GM10847 (cell line): ENCODE data around the gene CRB2.

ENCODE experiments used
- POLR2A ChIP-seq: IDR thresholded peaks from 2 replicates; pipeline ENCODE4 v1.6.1; 2011; ENCODE audit not compliant: insufficient read length; ENCODE audit errors: extremely low read depth

CRB2 gene

GRCh38 chr9:123361731-123362510 is 5.9 kb downstream of the CRB2 start:
- TF ChIP-seq POLR2A: no peak

- TF ChIP-seq POLR2A: no peak
Observed at GRCh38 chr9:123362856-123363255, 6.9 kb downstream of the CRB2 start.

- TF ChIP-seq POLR2A: no peak
Observed at GRCh38 chr9:123364241-123364824, 8.3 kb downstream of the CRB2 start.

GRCh38 chr9:123365287-123365880 is 9.4 kb downstream of the CRB2 start:
- no peak for TF ChIP-seq POLR2A

- TF ChIP-seq POLR2A: no peak
Observed at GRCh38 chr9:123365881-123366528, 10.0 kb downstream of the CRB2 start.

- no peak for TF ChIP-seq POLR2A
Observed at GRCh38 chr9:123368023-123368422, 12.0 kb downstream of the CRB2 start.

- TF ChIP-seq POLR2A: no peak
Observed at GRCh38 chr9:123368536-123369153, 12.6 kb downstream of the CRB2 start.

GRCh38 chr9:123369296-123369695 is 13.3 kb downstream of the CRB2 start:
- no peak for TF ChIP-seq POLR2A

GRCh38 chr9:123370108-123370507 is 14.1 kb downstream of the CRB2 start:
- no peak for TF ChIP-seq POLR2A

- TF ChIP-seq POLR2A: no peak
Observed at GRCh38 chr9:123370526-123371227, 14.7 kb downstream of the CRB2 start.

- no peak for TF ChIP-seq POLR2A
Observed at GRCh38 chr9:123371228-123371584, 15.2 kb downstream of the CRB2 start.

GRCh38 chr9:123371805-123372590 is 16.0 kb downstream of the CRB2 start:
- no peak for TF ChIP-seq POLR2A

GRCh38 chr9:123372766-123373446 is 16.9 kb downstream of the CRB2 start:
- TF ChIP-seq POLR2A: no peak

- TF ChIP-seq POLR2A: no peak
Observed at GRCh38 chr9:123373447-123373923, 17.5 kb downstream of the CRB2 start.

- no peak for TF ChIP-seq POLR2A
Observed at GRCh38 chr9:123373946-123374345, 17.9 kb downstream of the CRB2 start.
